Measurements from ENCODE around the gene NCOR2. TPM values are rescaled to one million over a fixed set of nuclear protein-coding genes. Genes with fewer than 3 reads are reported as not detected.

NCOR2 gene
- total and polyA plus RNA-seq, 2 of the 8 experiments (the other 6 are each of a cell fraction or from before 2014, with no cell fraction given), result 14.8 to 275 TPM

GRCh38 chr12:124531281-124531745 is 36.1 kb downstream of the NCOR2 start (continued):
- no peak for TF ChIP-seq KDM1A (IDR thresholded peaks at IDR 0.05; ENCODE audit: borderline replicate concordance, low read length)
- TF ChIP-seq EP300 (IDR thresholded peaks at IDR 0.05; ENCODE audit: borderline replicate concordance in 1 of 2, low read depth in 2 of 2, low read length in 2 of 2), result no peak
- no peak for TF ChIP-seq HDAC6 (IDR thresholded peaks at IDR 0.05; ENCODE audit: low read depth, low read length)
- TF ChIP-seq POLR2A (IDR thresholded peaks at IDR 0.05; ENCODE audit: control extremely low read depth in 1 of 2, low read depth in 2 of 2, low read length in 2 of 2), result no peak
- no peak for TF ChIP-seq NANOG (IDR thresholded peaks at IDR 0.05; ENCODE audit: insufficient read depth, low read depth, low read length, poor library complexity, severe bottlenecking)

Data from H1 (cell line).